ENCODE data around the gene U2SURP. TPM values are rescaled to one million over a fixed set of nuclear protein-coding genes. Genes with fewer than 3 reads are reported as not detected.

The U2SURP gene
- total RNA-seq, 1 donor from 2014 or later, result 125 TPM

DNA sequence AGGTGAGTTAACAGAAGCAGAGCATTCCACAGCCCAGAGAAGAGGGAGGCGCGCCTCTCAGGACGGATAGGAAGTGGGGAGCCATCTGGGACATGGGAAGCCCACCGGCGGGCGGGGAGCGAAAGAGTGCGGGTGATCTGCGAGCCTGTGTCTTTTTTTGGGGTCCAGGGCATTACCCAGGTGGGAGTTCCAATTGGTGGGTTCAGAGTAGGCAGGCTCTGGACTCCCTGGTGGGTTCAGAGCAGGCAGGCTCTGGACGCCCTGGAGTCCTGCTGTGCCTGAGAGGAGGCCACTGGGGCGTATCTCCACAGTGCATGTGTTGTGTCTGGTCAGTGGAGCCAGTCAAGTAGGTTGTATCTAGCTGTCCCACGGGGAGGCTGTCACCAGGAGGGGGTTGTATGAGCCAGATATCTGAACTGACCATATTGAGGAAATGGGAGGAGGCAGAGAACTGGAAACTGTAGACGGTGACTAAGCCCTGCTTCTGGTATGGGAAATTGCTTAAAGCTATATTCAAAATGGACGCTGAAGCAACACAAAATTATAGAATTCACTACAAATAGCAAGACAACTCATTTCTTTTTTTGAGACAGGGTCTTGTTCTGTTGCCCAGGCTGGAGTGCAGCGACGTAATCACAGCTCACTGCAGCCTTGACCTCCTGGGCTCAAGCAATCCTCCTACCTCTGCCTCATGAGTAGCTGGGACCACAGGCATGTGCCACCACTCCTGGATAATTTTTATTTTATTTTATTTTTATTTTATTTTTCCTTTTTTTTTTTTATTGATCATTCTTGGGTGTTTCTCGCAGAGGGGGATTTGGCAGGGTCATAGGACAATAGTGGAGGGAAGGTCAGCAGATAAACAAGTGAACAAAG is 83.7 kb downstream of the U2SURP start:
- DNase-seq (ENCODE audit: low spot score), result no peak
- intact Hi-C loops (cut with DNase I), result no loop called here
- ATAC-seq, result no peak

DNA sequence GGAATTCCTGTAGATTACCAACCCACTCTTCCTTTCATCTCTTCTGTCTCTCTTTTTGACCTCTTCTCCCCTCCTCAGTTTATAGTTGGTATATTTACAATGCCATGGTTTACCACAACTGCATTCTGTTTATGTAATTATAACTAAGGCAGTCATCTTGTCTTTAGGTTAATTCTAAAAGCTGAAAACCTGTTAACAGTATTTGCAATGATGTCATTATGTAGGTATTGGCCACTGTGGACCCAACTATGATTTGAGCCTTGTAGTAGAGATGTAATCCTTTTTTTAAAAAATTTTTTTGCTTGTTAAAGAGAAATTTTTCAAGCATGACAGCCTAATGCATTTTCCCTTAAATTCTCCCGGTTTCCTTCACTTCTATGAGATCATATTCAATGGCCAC is 87.5 kb downstream of the U2SURP start:
- DNase-seq (ENCODE audit: low spot score) (no peak), ATAC-seq (no peak)
- intact Hi-C loops (cut with DNase I), result no loop called here

DNA sequence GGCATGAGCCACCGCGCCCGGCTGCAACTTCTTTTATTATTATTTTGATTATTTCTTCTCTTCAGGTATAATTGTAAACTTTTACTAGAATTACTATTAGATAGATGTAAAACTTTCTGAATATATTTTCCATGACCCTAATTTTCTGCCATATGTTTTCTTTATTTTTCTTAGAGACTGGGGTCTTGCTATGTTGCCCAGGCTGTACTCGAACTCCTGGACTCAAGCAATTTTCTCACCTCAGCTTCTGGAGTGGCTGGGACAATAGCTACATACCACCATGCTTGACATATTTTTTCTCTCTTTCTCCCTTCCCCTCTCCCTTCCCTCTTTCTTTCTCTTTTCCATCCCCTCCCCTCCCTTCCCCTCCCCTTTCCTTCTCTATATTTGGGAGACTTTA is 88.6 kb downstream of the U2SURP start:
- intact Hi-C loops (cut with DNase I), result no loop called here
- no peak for ATAC-seq
- DNase-seq (ENCODE audit: low spot score), result no peak

DNA sequence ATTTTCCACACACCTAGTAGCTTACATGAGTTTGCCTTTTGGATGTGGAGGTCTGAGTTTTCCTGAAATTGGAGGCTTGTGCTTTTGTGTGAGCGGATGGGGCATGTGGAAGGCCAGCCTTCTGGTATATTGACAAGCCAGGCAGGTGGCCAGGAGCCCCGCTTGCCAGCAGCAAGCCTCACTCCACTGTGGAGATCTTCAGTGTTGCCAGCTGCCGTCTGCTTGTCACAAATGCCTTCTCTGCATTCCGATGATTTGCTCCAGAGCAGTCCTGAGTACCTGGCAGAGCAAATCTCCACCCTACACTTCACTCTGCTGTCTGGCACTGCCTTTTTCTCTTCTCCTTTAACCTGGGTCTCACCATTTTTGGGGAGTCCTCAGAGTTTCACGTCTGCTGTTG is 89.1 kb downstream of the U2SURP start:
- ATAC-seq (no peak), DNase-seq (ENCODE audit: low spot score) (no peak)
- intact Hi-C loops (cut with DNase I), result no loop called here

DNA sequence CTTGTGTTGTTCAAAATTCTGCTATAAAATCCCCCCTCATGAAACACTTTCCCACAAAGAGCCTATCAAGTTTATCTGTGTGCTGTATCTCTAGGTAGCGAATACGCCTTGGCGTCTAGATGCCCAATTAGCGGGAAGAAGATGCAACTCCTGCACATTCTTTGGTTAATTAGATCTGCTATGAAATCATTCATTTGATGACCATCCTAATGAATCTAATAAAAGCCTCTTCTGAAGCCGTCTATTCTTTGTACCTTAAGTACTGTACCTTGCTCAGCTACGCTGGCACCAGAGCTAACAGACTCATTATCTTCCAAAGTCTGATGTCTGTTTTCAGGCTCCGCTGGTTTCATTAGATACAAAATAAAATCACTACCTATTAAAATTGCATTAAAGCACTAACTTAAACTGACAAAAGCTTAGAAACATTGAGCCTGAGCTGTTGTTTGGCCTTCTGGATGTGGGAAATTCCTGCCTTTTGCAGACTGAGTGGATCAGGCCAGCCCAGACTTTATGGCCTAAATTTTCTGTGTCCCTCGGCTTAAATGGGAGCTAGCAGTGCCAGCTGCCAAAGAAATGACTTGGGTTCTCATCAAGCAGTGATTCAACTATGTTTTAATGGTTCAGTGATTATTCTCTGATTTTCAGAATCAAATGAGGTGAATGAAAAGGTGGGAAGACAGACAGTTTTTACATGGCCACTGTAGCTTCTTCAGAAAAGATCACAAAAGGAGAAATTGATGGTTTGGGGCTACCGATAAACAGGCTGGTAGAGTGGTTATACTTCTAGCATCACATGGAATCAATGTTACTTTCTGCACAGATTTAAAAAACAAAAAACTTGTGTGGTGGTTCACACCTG is 89.8 kb downstream of the U2SURP start:
- ATAC-seq (no peak), DNase-seq (ENCODE audit: low spot score) (no peak)
- intact Hi-C loops (cut with DNase I), result no loop called here

DNA sequence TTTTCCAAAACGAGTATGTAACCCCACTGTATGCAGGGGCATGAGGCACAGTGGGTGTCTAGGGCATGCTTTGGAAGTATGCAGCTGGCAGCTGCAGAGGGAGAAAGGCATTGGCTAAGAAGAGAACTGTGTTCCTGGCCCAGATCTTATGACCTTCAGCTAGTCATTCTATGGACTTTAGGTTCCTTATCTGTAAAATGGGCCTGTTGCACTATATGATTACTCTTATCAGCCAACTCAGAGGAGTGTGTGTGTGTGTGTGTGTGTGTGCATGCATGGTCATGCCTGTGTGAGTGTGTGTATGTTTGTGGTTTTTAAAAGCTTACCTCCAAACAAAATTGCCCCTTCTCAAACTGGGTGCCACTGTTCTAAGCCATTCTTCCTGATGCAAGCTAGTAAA is 90.8 kb downstream of the U2SURP start:
- ATAC-seq (no peak), DNase-seq (ENCODE audit: low spot score) (no peak)
- intact Hi-C loops (cut with DNase I), result no loop called here

DNA sequence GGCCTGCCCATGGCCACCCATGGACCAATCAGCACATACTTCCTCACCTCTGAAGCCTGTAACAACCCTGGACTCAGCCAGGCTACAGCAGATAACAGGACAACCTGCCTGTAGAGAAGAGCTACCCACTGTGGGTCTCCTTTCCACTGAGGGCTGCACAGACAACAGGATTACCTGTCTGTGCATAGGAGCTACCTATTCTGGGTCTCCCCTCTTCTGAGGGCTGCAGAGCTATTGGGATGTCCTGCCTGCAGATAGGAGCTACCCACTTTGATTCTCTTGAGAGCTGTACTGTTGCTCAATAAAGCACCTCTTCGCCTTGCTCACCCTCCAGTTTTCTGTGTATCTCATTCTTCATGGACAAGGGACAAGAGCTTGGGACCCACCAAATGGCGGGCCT is 94.4 kb downstream of the U2SURP start:
- no peak for ATAC-seq
- intact Hi-C loops (cut with DNase I), result no loop called here

DNA sequence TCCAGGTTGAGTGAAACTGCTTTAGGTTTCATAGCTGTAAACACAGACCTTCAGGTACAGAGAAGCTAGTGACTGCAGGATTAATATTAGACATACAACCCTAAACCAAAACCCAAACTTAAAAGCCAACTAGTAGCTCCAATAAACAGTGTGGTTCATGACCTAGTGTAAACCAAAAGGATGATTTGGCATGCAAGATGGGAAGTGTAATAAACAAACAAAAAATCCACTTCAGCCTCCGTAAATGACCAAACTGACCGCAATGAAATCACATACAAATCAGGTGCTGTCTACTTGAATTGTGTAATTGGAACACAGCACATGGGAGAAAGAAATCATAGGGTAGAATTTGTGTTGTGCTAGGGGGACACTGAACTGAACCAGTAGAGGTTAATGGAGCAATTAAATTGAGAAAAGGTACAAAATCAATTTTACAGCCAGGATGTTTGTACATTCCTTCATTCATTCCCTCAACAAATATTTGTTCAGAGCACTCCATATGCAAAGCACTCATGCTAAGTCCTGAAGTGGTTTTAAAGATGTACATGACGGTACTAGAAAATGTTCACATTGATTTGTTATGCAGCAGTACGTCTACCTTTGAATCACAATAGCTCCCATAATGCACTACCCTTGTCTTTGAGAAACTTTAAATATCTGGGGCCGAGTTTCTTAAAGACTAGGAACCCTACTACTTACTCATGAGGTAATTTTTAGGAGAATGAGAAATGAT is 96.8 kb downstream of the U2SURP start:
- ATAC-seq, result no peak
- DNase-seq (ENCODE audit: low spot score), result no peak
- intact Hi-C loops (cut with DNase I), result no loop called here

More for the DNA sequence above, 94.4 kb downstream of the U2SURP start:
- no peak for DNase-seq (ENCODE audit: low spot score)

DNA sequence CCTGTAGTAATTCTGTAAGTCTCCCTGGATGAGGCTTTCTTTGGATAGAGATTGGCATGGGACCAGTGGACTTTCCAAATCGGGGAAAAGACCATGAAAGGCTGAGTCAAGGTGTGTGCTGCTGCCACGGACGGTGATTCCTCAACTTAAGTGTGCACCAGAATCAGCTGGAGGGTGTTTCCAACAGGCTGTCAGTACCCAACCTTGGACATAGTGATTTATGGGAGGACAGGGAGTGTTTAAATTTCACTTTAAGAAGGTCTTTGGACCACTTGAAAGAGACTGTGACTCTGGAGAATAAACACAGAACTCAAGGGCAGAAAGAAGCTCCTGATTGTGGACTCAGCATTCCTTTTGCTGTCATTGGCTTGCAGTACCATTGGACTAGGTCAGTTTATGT is 97.8 kb downstream of the U2SURP start:
- intact Hi-C loops (cut with DNase I), result no loop called here
- ATAC-seq (no peak), DNase-seq (ENCODE audit: low spot score) (no peak)

DNA sequence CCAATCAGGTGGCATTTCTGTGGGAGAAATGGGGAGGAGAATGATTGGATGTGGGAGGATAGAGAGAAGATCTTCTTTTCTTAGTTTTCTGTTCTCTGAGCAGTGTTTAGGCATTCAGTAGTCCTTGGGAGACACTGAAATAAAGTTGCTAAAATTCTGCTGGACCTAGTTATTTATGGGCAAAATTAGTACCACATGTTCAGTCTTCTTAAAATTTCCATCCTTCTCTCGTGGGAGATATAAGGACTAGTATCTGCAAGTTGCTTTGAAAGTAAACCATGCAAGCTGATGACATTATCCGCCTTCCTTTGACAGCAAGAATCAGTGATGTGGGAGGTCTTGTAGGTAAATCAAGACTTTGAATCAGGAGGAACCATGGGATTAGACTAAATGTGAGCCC is 98.3 kb downstream of the U2SURP start:
- intact Hi-C loops (cut with DNase I), result no loop called here
- ATAC-seq (peak; percentile 53), DNase-seq (ENCODE audit: low spot score) (no peak)

DNA sequence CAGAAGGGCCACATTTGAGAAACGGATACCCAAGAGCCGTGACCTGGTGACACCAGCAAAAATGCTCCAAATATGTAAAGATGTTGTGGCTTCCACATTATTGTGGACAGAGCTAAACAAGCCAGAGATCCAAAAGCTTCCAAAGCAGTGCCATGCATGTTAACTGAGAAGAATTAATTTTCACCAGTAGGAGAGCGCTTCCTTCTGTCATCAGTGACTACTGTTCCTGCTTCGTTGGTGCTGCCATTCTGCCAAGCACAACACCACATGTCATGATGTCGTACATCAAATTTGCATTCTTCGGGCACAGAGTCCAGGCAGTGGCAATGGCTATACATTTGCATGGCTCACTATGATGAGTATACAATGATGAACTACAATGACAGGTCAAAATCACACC is 99.1 kb downstream of the U2SURP start:
- ATAC-seq (no peak), DNase-seq (ENCODE audit: low spot score) (no peak)
- intact Hi-C loops (cut with DNase I), result no loop called here

DNA sequence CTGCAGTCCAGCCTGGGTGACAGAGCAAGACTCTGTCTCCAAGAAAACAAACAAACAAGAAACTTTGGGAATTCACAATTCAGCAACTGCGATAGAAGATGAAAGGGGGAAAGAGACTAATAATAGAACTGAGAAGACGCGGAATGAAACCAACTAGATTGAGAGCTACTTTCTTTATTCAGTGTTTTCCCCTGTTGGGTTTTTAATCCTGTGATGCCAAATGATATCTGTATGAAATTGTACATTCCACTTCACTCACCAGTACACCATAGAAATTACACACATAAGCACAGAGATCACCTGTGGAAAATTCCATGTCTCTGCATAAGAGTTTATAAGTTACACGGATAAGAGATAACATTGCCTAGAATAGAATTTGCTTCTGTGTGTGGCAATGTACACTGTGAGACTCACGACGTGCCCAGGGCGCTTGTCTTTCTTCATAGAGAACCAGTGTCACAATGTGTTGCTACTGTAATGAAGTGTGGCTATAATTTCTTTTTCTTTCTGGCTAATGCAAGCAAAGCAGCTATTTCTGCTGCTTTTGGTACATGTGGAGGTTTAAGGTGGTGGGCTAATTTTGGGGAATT is 100.5 kb downstream of the U2SURP start:
- DNase-seq (ENCODE audit: low spot score) (no peak), ATAC-seq (no peak)
- intact Hi-C loops (cut with DNase I), result no loop called here

DNA sequence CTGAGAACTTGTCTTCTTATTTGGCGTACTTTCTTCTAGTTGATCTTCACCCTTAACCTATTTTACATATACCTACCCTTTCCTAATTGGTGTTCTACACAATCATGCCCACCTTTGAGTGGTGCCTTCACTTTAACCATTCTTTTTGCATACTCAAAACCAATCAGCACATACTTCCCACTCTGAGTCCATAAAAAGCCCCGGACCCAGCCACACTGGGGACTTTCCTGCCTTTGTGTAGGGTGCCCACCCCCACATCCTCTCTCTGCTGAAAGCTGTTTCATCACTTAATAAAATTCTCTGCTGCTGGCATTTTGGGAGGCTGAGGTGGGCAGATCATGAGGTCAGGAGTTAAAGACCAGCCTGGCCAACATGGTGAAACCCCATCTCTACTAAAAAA is 102.3 kb downstream of the U2SURP start:
- ATAC-seq (no peak), DNase-seq (ENCODE audit: low spot score) (no peak)
- intact Hi-C loops (cut with DNase I), result no loop called here

DNA sequence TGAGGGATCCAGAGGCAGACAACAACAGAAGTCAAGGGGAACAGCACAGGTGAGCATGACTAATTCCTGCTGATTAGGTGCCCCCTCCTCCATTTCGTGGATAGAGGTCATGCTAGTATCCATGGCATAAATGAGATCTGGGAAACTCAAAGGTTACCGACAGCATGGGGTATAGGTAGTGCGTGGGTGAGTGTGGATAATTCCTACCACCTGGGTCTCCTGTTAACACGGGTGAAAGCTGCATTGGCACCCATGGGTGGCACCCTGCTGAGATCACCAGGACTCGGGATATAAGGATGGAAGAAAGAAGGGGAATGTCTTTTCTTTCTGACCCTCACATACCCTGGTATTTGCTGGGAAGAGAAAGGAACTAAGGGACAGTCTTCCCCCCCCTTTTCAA is 103.8 kb downstream of the U2SURP start:
- ATAC-seq, result no peak
- intact Hi-C loops (cut with DNase I), result no loop called here
- DNase-seq (ENCODE audit: low spot score), result no peak

DNA sequence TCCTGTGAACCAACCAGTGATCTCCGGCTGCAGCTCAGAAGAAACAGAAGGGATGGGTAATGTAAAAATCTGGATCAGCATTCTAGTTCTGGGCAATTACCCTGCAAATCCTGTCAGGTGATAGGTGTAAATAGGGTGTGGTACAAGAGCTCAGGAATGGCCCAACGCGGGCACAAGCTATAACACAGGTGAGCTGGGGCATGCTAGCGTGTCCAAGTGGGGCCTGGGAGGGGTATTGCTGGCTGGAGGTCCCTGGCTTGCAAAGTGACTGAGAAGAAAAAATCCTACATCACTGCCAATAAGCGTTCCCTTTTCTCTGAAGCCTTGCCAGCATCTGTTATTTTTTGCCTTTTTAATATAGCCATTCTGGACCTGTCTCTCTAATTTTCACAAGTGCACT is 108.5 kb downstream of the U2SURP start:
- ATAC-seq (no peak), DNase-seq (ENCODE audit: low spot score) (no peak)
- intact Hi-C loops (cut with DNase I), result no loop called here

All from sciatic nerve (tissue), 2 donors.